ENCODE data around the gene PDZD8. TPM values are rescaled to one million over a fixed set of nuclear protein-coding genes. Genes with fewer than 3 reads are reported as not detected.

Gene PDZD8
- total RNA-seq, 2 donors from 2014 or later: 23.0 to 32.9 TPM

- Histone ChIP-seq H3K4me1 (ENCODE audit: control insufficient read depth in 1 of 2, low read depth in 2 of 2) (no peaks in the 10 kb centered on the region), H3K27ac (no peak overlapping the region), H3K4me3 (no peak overlapping the region), H3K27me3 (replicated peaks; ENCODE audit: insufficient read depth) (no peaks in the 10 kb centered on the region), H3K9me3 (no peaks in the 10 kb centered on the region), H3K36me3 (no peaks in the 10 kb centered on the region)
- DNase-seq (ENCODE audit: low spot score): no peak
- no peak for ATAC-seq (ENCODE audit: insufficient number of reproducible peaks, low FRiP score, low read depth)
- TF ChIP-seq CTCF (IDR thresholded peaks at IDR 0.05): no peak
These were observed 33.5 kb upstream of the PDZD8 start for GRCh38 chr10:117408436-117409384.

- Histone ChIP-seq H3K27ac (no peak overlapping the region), H3K4me1 (ENCODE audit: control insufficient read depth in 1 of 2, low read depth in 2 of 2) (no peaks in the 10 kb centered on the region), H3K4me3 (no peak overlapping the region), H3K27me3 (replicated peaks; ENCODE audit: insufficient read depth) (no peaks in the 10 kb centered on the region), H3K36me3 (no peaks in the 10 kb centered on the region), H3K9me3 (no peaks in the 10 kb centered on the region)
- no peak for TF ChIP-seq CTCF (IDR thresholded peaks at IDR 0.05)
- ATAC-seq (ENCODE audit: insufficient number of reproducible peaks, low FRiP score, low read depth): no peak
- DNase-seq (ENCODE audit: low spot score): no peak
These were observed 30.5 kb upstream of the PDZD8 start for GRCh38 chr10:117405730-117406129.

GRCh38 chr10:117400329-117400728 is 25.1 kb upstream of the PDZD8 start:
- H3K4me1 ChIP-seq (ENCODE audit: control insufficient read depth in 1 of 2, low read depth in 2 of 2): no peaks in the 10 kb centered on the region
- no peak overlapping the region for H3K4me3 ChIP-seq
- TF ChIP-seq CTCF (IDR thresholded peaks at IDR 0.05): no peak
- H3K36me3 ChIP-seq: no peaks in the 10 kb centered on the region
- no peak for DNase-seq (ENCODE audit: low spot score)
- no peak for ATAC-seq (ENCODE audit: insufficient number of reproducible peaks, low FRiP score, low read depth)
- H3K27ac ChIP-seq: no peak overlapping the region
- no peaks in the 10 kb centered on the region for H3K27me3 ChIP-seq (replicated peaks; ENCODE audit: insufficient read depth)
- no peaks in the 10 kb centered on the region for H3K9me3 ChIP-seq

- DNase-seq (ENCODE audit: low spot score) (no peak), ATAC-seq (ENCODE audit: insufficient number of reproducible peaks, low FRiP score, low read depth) (no peak)
- Histone ChIP-seq H3K4me1 (ENCODE audit: control insufficient read depth in 1 of 2, low read depth in 2 of 2) (no peaks in the 10 kb centered on the region), H3K27ac (no peak overlapping the region), H3K27me3 (replicated peaks; ENCODE audit: insufficient read depth) (no peaks in the 10 kb centered on the region), H3K9me3 (no peaks in the 10 kb centered on the region), H3K36me3 (no peaks in the 10 kb centered on the region), H3K4me3 (no peak overlapping the region)
- no peak for TF ChIP-seq CTCF (IDR thresholded peaks at IDR 0.05)
These were observed 24.3 kb upstream of the PDZD8 start for GRCh38 chr10:117399341-117400196.

GRCh38 chr10:117398029-117398428 is 22.8 kb upstream of the PDZD8 start:
- H3K4me1 ChIP-seq (ENCODE audit: control insufficient read depth in 1 of 2, low read depth in 2 of 2): no peaks in the 10 kb centered on the region
- H3K4me3 ChIP-seq: no peak overlapping the region
- TF ChIP-seq CTCF (IDR thresholded peaks at IDR 0.05): no peak
- no peaks in the 10 kb centered on the region for H3K36me3 ChIP-seq
- no peaks in the 10 kb centered on the region for H3K9me3 ChIP-seq
- no peak for DNase-seq (ENCODE audit: low spot score)
- no peaks in the 10 kb centered on the region for H3K27me3 ChIP-seq (replicated peaks; ENCODE audit: insufficient read depth)
- H3K27ac ChIP-seq: no peak overlapping the region
- ATAC-seq (ENCODE audit: insufficient number of reproducible peaks, low FRiP score, low read depth): no peak
